GM18909 (cell line): ENCODE data around the gene MAPK8IP2.

Source experiments
- ATAC-seq: cut with Tn5 transposase; IDR thresholded peaks from one replicate; pipeline ENCODE4 v1.9.1; 2021; ENCODE audit warnings: mild to moderate bottlenecking; ENCODE audit not compliant: unreplicated experiment, poor library complexity

Gene MAPK8IP2

GRCh38 chr22:50574383-50574755 lies 26.2 kb upstream of the MAPK8IP2 start:
- ATAC-seq = no peak

DNA sequence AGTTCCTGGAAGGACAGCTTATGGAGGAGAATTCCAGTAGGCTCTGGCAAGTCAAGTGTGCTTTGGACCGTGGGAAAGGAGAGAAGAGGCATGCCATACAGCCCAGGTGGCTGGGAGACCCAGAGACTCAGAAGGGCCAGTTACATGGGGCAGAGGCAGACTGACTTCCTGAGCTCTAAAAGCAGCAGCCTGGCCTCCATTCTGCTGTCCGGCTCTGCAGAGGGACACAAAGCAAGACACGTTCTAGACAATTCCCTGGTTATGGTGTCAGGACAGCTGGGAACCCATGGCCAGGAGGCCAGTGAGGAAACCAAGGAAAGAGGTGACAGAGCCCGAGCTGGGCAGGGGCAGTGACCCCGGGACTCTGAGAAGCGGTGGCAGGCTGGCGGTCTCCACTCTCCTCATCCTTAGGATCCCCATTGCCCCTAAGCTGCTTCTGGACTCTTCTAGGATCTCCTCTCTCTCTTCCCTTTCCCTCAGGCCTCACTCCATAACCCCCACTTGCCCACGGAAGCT lies 25.1 kb upstream of the MAPK8IP2 start:
- ATAC-seq = no peak

DNA sequence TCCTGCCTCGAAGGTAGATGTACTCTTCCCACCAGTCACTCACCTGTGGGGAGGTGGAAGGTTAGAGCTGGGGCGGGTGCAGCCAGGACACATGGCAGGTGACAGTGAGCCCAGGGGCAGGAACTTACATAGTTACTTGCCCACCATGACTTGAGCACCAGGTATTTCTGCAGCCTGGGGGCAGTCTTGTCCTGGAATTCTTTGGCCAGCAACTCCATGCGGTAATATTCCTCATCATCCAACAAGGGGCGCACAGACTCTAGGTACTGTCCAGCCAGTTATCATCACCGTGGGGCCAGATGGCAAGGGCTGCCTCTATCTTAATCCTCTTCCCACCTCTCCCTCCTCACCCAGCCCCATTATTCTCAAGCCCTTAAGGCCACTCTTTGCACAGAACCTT lies 24.5 kb upstream of the MAPK8IP2 start:
- no peak for ATAC-seq

DNA sequence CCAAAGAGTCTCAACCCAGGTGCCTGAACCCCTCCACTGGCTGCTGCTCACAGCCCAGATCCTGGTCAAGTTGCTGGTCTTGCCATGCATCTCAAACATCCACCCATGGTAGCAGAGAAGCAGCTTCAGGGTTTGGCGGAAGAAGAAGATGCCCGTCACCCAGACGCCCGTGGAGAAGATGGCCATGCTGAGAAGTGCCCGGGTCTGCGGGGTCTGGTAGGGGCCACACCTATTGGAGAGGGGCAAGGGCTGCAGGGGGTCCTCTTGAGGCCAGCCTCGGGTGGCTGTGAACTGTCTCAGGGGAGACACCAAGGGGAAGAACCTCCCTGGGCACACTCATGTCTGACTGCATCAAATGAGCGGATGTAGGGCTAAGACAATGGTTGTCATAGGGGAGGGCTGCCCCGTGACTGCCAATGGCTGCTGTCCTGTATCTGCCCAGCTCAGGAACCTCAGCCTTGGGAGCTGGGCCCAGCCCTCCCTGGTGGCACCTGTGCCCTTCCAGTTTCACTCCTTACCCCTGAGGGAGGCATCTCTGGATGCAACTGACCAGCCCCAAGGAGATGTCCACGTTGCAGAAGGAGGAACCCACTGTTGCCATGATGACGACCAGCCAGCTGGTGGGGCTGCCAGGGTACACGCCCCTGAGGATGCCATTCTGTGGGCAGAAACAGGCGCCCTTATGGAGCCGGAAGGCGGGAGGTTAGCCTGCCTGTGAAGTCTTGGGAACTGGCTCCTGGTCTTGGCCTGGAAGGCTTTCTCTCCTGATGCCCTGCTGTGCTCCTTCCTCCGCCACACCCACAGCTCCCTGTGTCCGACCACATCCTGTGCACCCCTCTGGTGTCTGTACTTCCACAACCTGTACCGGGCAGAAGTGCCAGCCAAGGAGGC lies 23.5 kb upstream of the MAPK8IP2 start:
- ATAC-seq = no peak

- ATAC-seq = no peak
Measured at GRCh38 chr22:50577697-50577986, 23.0 kb upstream of the MAPK8IP2 start.

DNA sequence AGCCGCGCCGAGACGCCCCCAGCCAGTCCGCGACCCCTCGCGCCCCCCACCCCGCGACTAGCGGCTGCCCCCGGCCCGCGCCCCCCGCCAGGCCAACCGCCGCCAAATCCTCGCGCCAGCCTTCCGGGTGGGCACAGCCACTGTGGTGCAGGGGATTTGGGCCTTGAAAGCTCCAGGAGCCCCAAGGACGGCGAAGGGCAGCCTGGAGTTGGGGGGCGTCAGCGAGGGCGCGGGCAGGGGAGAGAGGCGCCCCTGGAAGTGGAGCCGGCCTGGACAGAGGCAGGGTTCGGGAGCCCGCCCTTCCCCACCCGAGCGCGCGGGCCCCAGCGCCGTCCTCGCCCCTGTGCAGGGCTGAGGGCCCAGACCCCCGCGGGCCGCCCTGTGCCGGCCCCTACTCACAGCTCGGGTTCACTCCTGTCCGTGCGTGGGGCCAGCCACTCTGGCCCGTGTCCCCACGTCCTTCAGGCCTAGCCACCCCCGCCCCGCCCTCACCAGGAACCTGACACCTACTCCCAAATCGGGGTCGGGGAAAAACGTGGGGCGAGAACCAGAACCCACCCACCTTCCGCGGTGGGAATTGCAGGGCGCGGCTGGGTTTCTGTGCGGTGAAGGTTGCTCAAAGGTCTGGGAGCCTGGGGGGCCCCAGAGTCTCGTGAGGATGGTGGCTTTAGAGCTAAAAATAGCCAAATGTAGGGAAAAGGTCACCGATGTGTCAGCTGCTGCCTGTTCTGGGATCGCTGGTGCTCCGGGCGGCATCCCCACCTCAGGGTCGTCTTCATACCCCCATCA lies 22.4 kb upstream of the MAPK8IP2 start, which contains the start of gene CPT1B:
CPT1B (minus strand) TSS at position 441 of the 789 bp plus-strand sequence. CDS start 512 bp downstream, outside the sequence.
- ATAC-seq = no peak

GRCh38 chr22:50578776-50579310 lies 21.8 kb upstream of the MAPK8IP2 start:
- no peak for ATAC-seq

DNA sequence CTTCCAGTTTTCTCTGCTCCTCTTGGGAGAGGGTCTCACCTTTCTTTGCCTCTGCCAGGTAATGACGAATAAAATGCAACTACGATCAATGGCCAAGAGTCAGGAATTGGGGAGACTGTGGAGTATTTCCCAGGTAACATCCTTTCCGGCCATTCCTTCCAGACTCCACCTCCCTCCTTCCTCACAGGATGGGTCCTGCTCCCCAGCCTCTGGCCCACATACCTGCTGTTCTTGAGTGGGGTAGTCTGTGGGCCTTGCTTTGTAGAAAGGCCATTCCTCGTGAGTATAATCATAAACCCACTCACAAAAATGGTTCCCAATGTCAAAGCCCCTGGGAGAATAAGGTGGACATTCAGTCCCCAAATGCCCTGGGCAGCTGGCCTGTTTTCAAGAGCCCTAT lies 20.8 kb upstream of the MAPK8IP2 start:
- ATAC-seq = no peak

DNA sequence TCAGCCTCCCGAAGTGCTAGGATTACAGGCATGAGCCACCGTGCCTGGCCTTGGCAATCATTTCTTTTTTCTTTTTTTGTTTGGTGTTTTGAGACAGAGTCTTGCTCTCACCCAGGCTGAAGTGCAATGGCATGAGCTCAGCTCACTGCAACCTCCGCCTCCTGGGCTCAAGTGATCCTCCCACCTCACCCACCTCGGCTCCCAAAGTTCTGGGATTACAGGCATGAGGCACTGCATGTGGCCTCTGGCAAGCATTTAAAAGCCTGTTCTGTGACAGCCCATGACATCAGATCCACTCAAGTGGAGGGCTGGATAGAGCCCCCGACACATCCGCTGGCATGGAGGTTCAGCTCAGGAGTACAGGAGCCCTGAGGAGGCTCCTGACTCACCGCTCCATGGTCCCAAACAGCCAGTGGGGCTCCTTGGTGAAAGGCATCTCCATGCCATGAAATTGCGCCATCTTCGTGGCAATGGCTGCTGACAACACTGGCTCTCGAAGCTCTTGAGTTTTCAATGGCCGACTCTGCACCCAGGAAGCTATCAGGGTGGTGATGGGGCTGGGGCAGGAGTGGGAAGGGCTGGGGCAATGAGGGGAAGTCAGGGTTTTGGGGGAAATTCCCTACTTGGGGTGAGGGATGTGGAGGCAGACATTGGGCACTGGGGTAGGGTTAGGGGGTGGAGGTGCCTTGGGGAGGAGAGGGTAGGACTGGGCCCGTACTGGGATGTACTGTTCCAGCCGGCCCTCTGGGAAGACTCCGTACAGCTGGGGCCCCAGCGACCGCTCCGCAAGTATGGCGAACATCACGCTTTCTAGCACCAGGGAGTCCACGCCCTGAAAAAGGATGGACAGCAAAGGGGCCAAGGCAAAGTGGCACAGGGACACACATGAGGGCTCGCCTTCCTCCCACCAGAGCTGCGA lies 19.3 kb upstream of the MAPK8IP2 start:
- ATAC-seq = no peak

DNA sequence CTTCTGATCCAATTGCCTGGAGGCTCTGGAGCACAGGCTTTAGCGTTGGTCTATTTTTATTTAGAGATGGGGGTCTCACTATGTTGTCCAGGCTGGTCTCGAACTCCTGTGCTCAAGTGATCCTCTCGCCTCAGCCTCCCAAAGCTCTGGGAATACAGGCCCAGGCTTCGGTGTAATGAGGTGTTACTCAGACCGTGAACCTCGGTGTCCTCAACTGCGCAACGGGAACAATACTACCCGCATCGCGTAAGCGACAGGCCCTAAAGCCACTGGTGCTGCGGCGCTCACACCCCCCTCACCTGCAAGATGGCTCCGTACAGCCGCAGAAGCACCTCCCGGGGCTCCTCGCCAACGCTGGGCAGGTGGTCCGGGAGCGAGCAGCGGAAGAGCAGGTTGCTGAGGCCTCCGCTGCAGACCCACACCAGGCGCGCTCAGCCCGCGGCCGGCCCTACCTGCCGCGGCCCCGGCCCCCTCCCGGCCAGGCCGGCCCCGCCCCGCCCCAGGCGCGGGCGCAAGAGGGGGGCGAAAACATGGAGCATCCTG lies 18.6 kb upstream of the MAPK8IP2 start:
- no peak for ATAC-seq

DNA sequence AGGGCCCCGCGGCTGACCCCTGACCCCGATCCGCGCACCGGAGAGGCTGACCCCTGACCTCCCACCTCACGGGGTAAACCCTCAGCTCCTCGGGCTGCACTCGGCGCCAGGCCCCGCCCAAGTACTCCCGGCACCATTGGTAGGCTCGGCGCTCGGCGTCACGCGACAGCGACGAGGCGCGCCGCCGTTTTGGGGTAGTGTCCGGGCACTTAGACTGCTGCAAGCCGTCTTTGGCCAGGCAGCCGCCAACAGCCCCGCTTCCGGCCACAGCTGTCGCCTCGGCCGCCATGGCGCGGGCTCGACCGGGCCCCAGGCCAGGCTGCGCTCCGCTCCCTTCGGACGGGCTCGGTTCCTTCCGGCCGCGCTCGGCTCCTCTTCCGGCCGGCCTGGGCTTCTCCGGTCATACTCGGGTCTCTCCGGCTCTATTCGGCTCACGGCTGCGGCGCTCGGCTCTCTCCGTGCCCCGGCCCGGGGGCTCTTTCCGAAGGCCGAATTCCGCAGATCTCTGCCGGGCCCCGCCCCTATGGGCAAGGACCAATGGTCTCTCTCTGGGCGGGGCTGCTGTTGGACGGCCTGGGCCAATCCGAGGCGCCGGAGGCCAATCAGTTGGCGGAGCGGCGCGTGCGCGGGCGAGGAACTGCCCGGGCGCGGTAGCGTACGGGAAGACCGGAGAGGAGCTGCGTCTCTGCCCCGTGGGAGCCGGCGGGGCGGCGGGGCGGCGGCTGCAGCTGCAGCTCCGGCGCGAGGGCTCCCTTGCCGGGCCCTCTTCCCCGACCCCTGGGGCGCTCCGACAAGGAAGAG lies 17.9 kb upstream of the MAPK8IP2 start, which contains the start of gene CHKB:
CHKB (minus strand) TSS at position 357 of the 801 bp plus-strand sequence; CDS start at position 289, 68 bp downstream.
- ATAC-seq = peak; percentile 91

- ATAC-seq = peak; percentile 29
Measured at GRCh38 chr22:50583294-50583861, 17.2 kb upstream of the MAPK8IP2 start.

DNA sequence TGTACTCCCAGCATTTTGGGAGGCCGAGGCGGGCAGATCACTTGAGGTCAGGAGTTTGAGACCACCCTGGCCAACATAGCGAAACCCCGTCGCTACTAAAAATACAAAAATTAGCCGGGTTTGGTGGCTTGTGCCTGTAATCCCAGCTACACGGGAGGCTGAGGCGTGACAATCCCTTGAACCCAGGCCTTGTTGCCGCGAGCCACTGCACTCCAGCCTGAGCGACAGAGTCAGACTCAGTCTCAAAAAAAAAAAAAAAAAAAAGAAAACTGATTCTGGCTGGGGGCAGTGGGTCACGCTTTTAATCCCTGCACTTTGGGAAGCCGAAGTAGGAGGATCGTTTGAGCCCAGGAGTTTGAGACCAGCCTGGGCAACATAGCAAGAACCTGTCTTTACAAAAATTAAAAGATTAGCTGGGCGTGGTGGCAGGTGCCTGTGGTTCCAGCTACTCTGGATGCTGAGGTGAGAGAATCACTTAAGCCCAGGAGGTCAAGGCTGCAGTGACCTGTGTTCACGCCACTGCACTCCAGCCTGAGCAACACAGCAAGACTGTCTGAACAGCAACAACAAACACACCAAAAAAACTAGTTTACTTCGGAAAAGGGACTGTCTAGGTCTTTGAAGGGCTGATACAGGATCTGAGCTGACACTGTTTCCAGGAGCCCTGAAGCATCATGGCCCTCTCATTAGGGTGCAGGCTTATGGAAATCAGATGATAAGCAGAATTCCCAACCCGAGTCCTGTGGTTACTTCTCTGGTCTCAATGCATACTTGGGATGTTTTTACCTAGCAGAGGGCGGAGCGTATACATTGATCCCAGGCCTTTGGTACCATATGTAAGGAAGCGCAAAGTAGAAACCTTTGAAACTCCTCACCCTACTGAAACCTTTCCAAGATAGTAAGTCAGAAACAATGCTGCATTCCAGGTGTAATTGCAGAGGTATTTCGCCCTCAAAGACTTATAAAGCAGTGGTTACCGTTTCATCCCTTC lies 16.2 kb upstream of the MAPK8IP2 start:
- no peak for ATAC-seq

GRCh38 chr22:50585238-50585637 lies 15.4 kb upstream of the MAPK8IP2 start:
- ATAC-seq = no peak

DNA sequence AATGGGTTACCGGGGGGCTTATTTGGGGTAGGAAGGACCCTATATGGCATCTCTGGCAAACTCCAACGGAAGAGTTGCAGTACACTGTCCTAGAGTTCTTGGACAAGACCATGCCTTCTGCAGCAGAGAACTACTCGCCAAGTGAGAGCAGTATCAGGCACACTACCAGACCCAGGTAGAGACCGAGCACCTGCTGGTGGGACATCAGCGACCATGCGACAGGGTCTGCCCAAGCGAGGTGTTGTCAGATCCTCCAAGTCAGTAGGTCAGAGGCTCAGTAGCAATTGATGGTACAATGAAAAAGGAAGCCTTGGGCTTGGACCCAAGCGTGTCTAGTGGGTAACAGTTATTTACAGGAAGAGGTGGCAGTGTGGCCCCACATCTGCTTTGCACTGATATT lies 14.8 kb upstream of the MAPK8IP2 start:
- no peak for ATAC-seq

DNA sequence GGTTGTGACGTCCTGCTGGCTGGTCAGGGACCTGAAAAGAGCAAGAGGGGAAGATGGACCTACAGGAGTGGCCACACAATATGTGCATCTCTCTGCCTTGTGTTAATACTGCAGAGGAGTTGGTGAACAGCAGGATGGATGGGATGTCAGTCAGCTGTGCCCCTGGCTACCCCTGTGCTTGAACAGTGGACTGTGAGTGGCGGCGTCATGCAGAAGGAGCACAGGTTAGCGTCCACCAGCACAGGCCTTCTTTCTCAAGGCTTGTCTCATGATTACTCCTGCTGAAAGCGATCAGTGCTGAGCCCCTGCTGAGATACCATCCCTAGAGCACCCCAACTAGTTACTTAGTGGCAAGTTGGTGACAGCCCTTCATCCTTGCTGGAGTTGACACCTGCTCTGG lies 14.2 kb upstream of the MAPK8IP2 start:
- ATAC-seq = no peak

- no peak for ATAC-seq
Measured at GRCh38 chr22:50587407-50587806, 13.2 kb upstream of the MAPK8IP2 start.
